T-helper 2 cell (primary cell): ENCODE data around the gene TIFAB.

Source experiments
- DNase-seq, 5 experiments: peaks; one replicate each; pipeline versions ENCODE4 v3.0.0 to v3.0.0-alpha.2; 2012 to 2022

TIFAB gene

DNA sequence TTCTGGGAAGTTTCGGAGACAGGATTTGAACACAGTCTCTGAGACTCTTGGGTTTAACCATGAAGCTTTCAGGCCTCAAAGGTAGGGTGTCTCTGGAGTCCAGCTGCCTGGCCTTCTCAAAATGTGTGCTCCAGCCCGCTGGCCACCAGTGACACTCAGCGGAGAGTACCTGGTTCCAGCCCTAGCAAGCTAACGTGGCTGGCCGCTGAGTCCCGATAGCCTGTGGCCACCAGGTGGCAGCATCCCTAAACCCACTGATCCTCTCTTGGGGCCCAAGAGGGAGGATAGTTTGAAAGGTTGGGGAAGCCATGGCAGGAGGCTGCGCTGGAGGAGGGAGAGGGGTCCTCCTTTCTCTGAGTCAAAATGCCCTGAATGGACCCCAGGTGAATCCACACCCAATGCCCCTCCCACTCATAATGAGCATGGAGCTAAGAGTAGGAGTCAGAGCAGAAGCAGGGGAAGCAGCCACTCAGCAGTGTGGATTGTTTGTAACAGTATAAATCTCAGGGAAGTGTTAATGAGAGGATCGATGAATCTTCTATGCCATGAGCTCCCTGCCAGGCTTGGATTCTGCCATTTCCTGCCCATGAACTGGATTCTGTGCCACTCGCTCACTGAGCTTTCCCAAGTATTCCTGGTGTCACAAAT lies 5.4 kb upstream of the TIFAB start:
- peak in 3 of 5 experiments; percentile 11 to 50 (median 37) for DNase-seq

GRCh38 chr5:135456238-135457099 lies 4.3 kb upstream of the TIFAB start:
- DNase-seq = no peak

- DNase-seq = no peak
Measured at GRCh38 chr5:135455876-135456237, 3.7 kb upstream of the TIFAB start.

GRCh38 chr5:135454946-135455345 lies 2.8 kb upstream of the TIFAB start:
- no peak for DNase-seq

DNA sequence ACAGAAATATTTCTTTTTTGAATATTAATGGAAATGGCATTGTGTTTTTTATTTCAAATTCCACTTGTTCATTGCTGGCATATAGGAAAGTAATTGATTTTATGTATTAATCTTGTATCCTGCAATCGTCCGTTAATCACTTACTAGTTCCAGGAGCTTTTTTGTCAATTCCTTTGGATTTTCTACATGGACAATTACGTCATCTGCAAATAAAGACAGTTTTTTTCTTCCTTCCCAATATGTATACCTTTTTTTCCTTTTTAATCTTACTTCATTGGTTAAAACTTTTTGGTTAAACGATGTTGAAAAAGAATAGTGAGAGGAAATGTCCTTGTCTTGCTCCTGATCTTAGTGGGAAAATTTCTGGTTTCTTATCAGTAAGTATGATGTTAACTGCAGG lies 1.5 kb upstream of the TIFAB start:
- DNase-seq = no peak

GRCh38 chr5:135451581-135452320 lies 400 bp downstream of the TIFAB start:
- no peak for DNase-seq

- DNase-seq = no peak
Measured at GRCh38 chr5:135450952-135451351, 1.2 kb downstream of the TIFAB start.

- DNase-seq = no peak
Measured at GRCh38 chr5:135450336-135450735, 1.8 kb downstream of the TIFAB start.

GRCh38 chr5:135449644-135450043 lies 2.5 kb downstream of the TIFAB start:
- no peak for DNase-seq

GRCh38 chr5:135448791-135449507 lies 3.2 kb downstream of the TIFAB start:
- no peak for DNase-seq

DNA sequence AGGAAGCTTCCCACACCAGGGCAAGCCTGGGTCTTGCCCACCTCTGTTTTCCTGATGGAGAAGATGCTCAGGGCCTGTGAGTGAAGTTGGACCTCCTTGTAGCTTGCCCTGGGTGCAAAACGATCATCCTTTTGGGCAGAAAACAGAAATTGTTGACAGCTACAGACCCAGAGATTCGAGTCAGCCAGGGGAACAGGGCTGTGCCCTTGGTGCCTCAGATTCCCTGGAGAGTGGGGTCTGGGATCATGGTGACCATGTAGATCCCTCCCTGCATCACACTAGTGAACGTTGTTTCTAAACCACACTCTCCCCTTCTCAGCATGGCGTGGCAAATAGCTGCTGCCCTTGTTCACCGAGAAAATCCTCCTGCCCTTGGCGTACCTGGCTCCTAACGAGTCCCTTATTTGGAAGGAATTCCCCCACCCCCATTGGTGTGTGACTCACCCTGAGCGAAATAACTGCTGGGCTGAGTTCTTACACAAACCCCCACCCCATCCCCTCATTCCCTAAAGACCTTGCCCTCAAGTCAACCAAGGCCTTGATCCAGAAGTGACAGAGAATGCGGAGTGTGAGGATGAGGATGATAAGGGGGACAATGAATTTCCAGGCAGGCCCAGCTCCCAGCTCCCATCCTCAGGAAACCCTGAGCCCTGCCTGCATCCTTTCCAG lies 3.9 kb downstream of the TIFAB start:
- no peak for DNase-seq

GRCh38 chr5:135447298-135447929 lies 4.7 kb downstream of the TIFAB start, which contains the start of gene DCANP1:
DCANP1 (minus strand) TSS chr5:135447348; CDS start chr5:135447108, 240 bp downstream.
- no peak for DNase-seq

GRCh38 chr5:135446615-135447014 lies 5.5 kb downstream of the TIFAB start:
- DNase-seq = no peak

DNA sequence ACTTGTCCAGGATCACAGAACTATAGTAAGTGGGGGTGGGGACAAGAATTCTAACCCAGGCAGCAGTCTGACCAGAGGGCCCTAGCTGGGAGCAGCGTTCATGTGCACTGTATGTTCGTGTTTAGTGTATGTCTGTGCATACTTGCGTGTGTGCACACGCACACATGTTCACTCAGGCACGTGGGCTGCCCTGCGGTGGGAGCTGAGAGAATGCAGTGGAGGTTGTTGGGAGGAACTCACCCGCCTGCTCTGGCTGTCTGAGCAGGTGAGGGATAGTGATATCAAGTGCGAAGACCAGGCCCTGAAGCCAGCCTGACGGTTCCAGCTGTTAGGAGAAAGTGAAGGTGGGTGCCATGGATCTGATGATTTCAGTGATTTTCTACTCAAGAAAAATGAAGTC lies 5.9 kb downstream of the TIFAB start:
- no peak for DNase-seq

DNA sequence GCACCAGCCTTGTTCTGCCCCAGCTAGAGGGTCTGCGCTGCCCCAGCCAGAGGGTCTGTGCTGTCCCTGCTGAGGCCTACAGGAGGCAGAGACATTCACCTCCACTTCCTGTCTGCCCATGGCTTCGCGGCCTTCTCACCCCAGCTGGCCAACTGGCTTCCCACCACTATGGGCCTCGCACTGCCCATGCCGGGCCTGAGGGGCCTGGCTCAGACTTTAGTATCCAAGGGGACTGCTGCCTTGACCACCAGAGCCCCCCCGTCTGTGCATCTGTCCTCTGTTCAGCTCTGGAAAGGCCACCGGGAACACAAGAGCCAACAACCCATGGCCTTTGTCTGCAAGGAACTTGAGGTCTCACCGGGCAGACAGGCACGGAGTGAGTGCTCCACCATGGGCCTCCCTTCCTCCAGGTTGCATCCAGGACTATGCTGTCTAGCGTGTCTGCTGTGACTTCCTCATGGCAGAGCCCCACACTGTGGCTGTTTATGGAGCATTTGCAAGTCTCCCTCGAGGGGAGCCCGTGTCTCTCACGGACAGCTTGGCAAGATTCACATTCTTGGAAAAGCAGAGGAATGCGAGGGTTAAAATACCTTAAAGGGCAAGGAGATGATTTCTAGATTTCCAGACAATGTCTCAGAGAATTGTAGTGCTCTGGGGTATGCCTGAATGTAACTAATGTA lies 6.7 kb downstream of the TIFAB start:
- no peak for DNase-seq

- DNase-seq = no peak
Measured at GRCh38 chr5:135444881-135445280, 7.3 kb downstream of the TIFAB start.

DNA sequence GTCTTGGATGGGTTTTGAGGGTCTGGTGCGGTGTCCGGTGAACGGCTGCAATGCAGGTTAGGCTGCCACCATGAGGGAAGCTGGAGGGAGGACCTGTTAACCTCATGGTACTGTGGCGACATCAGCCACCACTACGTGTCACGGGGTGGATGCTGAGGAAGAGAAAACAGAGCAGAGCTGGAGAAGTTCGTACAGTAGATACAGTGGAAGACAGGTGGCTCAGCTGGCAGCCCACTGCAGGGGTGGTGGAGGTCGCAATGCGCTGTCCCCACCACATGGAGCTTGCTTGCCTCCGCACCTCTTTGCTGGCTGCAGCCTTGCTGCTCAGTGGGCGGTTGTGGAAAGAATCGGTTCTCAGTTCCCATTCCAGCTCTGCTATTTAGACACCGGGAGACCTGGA lies 7.8 kb downstream of the TIFAB start:
- DNase-seq = no peak

- DNase-seq = no peak
Measured at GRCh38 chr5:135443161-135443960, 8.8 kb downstream of the TIFAB start.

- no peak for DNase-seq
Measured at GRCh38 chr5:135442431-135443160, 9.6 kb downstream of the TIFAB start.

DNA sequence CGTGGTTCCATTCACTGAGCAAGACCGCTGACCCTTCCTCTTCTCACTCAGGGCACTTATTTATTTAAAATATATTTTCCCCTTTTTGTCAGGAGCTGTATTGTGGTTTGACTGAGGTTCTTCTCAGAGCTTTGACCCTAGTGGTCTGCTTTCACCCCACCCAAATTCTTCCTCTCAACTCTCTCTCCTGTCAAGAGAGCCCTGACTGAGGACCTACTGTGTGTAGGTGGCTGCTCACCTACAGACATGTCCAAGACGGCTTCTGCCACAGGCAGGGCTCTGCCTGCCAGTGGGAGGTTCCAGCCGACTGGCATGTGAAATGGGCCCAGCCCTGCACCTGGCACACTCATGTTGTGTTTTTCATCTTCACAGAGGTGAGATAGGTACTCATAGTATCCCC lies 10.2 kb downstream of the TIFAB start:
- DNase-seq = no peak
